Measurements from ENCODE around the gene KCNMA1.

KCNMA1 gene

GRCh38 chr10:77287647-77288120 is 349.9 kb downstream of the KCNMA1 start:
- DNase-seq: no peak

- DNase-seq: no peak
Measured at GRCh38 chr10:77286531-77287508, 350.8 kb downstream of the KCNMA1 start.

- DNase-seq: no peak
Measured at GRCh38 chr10:77285529-77286182, 352.0 kb downstream of the KCNMA1 start.

GRCh38 chr10:77284797-77285196 is 352.8 kb downstream of the KCNMA1 start:
- DNase-seq: no peak

GRCh38 chr10:77283326-77283725 is 354.3 kb downstream of the KCNMA1 start:
- DNase-seq: no peak

GRCh38 chr10:77282163-77282562 is 355.4 kb downstream of the KCNMA1 start:
- DNase-seq: no peak

GRCh38 chr10:77281719-77282118 is 355.9 kb downstream of the KCNMA1 start:
- DNase-seq: no peak

- DNase-seq: no peak
Measured at GRCh38 chr10:77279207-77279606, 358.4 kb downstream of the KCNMA1 start.

GRCh38 chr10:77274046-77274795 is 363.4 kb downstream of the KCNMA1 start:
- no peak for DNase-seq

GRCh38 chr10:77269163-77269562 is 368.4 kb downstream of the KCNMA1 start:
- no peak for DNase-seq

GRCh38 chr10:77268721-77269120 is 368.9 kb downstream of the KCNMA1 start:
- DNase-seq: no peak

GRCh38 chr10:77267703-77268675 is 369.6 kb downstream of the KCNMA1 start:
- DNase-seq: no peak

- no peak for DNase-seq
Measured at GRCh38 chr10:77266242-77266641, 371.4 kb downstream of the KCNMA1 start.

GRCh38 chr10:77264527-77264926 is 373.1 kb downstream of the KCNMA1 start:
- DNase-seq: no peak

- no peak for DNase-seq
Measured at GRCh38 chr10:77264107-77264506, 373.5 kb downstream of the KCNMA1 start.

GRCh38 chr10:77263700-77264099 is 373.9 kb downstream of the KCNMA1 start:
- DNase-seq: no peak

- DNase-seq: no peak
Measured at GRCh38 chr10:77261146-77261545, 376.5 kb downstream of the KCNMA1 start.

GRCh38 chr10:77259171-77259874 is 378.3 kb downstream of the KCNMA1 start:
- DNase-seq: no peak

GRCh38 chr10:77256346-77256745 is 381.3 kb downstream of the KCNMA1 start:
- DNase-seq: no peak

- no peak for DNase-seq
Measured at GRCh38 chr10:77253556-77254064, 384.0 kb downstream of the KCNMA1 start.

GRCh38 chr10:77253147-77253545 is 384.5 kb downstream of the KCNMA1 start:
- DNase-seq: no peak

Measured in activated T-cell treated with anti-CD3 and anti-CD28 coated beads for 4 hours (primary cell).